ENCODE data around the gene ZMYND8. TPM values are rescaled to one million over a fixed set of nuclear protein-coding genes. Genes with fewer than 3 reads are reported as not detected.
"Not testable (repeated sequence)": the region's sequence is repeated elsewhere in the genome, so short reads cannot be mapped to it uniquely, and the experiment has no call there.

The ZMYND8 gene
- polyA plus RNA-seq (ENCODE audit: insufficient read length in 10 of 10) = 10 to 100 TPM; 12.4 to 22.2 (median 17.6) TPM
- long read RNA-seq, donor 1 = 0 reads
- long read RNA-seq, donor 2 = 0 reads
- long read RNA-seq, donor 3 = 0 reads
- long read RNA-seq, donor 4 = 0 reads
- long read RNA-seq, donor 5 = 0 reads
- long read RNA-seq, donor 6 = 0 reads
- long read RNA-seq, donor 7, partial matches to known transcripts = 0 of 1 reads
- long read RNA-seq, donor 7, other reads (novel, unspliced or antisense) = 0 of 1 reads
- long read RNA-seq, donor 8 = 0 reads
- long read RNA-seq, donor 9 = 0 reads

GRCh38 chr20:47356526-47357295, at the start of gene ZMYND8:
Gene ZMYND8, minus strand, starts transcription at chr20:47356699. Its CDS starts 29 bp downstream, at chr20:47356670.
- peak; percentile 95 to 98 (median 96) for DNase-seq

DNA sequence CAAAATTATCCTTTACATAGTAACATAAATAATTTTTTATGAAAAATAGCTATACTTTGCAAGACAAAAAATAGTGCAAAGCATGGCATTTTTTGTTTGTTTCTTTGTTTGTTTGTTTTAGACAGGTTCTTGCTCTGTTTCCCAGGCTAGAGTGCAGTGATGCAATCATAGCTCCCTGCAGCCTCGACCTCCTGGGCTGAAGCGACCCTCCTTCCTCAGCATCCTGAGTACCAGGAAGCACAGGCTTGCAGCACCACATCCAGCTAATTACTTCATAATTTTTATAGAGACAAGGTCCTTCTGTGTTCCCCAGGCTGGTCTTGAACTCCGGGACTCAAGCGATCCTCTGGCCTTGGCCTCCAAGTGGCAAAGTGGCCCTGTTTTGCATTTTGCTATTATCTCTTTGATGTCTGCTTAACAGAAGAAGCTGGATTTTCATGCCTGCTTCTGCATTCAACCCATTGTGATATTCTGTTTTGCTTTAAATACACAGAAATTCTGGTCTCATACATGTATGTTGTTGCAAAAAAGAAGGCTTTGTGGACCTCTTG, 49.4 kb upstream of the ZMYND8 start:
- DNase-seq = no peak

DNA sequence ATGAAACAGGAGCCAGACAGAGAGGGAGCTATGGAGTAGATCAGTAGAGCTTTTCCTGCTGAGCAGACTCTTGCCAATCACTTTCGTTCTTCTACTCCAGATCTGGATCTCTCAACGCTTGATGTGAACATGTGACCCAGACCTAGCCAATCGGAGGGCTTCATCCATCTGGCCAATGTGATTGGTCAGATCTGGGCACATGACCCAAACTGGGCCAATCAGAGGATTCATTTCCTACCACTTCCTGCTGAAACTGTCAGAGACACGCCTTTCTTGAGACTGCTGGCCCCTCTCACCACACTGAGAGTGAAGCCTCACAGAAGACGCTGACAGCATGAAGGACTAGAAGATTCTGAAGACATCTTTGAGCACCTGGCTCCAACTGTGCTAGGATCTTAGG, 44.2 kb upstream of the ZMYND8 start:
- DNase-seq = no peak

DNA sequence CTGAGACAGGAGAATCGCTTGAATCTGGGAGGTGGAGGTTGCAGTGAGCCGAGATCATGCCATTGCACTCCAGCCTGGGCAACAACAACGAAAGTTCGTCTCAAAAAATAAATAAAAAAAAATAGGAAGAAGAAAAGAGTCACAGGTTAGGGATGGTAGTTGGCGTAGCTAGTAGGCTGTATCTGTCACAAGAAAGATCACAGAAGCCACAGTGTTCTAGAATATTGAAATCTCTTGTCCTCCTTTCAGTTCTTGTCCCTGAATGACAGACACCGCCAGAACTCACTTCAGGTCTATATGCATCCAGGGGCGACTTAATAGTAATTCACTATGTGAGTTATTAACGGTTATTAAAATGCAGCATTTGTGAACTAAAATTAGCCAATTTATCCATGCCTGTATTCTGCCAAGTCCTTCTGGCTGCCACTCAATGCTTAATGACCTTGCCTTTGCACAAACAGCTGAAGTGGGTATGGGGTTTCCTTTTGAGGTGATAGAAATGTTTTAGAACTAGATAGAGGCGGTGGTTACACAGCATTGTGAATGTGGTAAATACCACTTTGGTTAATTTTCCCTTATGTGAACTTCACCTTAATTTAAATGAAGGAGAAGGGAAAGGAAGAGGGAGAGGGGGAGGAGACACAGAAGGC, 41.3 kb upstream of the ZMYND8 start:
- no peak for DNase-seq

GRCh38 chr20:47396762-47397476, 40.4 kb upstream of the ZMYND8 start:
- no peak for DNase-seq

- not testable (repeated sequence) for DNase-seq
Observed at GRCh38 chr20:47393796-47394514, 37.5 kb upstream of the ZMYND8 start.

DNA sequence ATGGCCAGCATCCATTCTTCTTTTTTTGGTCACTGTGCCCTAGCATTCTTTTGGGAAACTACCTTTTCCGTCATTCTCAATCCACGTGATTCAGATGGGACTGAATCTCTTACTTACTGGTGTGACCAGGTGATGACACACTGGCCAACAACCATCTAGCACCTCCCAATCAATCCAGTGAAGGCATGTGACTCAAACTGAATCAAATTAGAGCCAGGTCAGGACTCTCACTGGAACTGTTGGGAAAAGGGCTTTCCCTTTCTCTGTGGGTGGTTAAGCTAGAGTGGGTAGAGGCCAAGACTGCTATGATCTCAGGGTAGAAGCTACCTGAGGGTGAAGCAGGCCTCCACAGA, 36.2 kb upstream of the ZMYND8 start:
- no peak for DNase-seq

DNA sequence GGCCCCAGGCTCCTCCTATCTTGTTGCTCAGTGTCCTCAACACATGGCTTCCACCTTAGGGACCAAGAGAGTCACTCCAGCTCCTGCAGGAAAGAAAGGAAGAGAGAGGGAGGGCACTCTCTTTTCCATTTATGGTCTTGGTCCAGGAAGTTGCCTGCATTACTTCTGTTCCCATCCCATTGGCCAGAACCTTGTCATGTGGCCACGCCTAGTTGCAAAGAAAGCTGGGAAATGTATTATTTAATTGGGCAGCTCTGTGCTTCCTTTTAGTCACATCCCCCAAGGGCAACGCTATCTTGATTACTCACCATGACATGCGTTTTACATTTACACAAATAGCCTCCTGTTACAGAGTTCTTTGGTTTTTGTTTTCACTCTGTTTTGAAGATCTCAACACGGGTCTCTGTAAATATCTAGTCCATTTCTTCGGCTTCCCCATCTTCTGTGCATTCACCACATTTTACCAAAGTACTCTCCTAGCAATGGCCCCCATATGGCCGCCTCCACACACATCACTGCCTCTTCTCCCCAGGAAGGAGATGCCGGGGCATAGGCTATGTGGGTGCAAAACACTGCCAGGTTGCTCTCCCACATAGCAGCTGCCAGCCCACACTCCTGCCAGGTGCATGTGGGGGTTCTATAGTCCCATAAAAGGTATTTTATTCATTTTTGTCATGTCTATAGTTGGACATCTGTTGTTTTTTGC, 35.7 kb upstream of the ZMYND8 start:
- DNase-seq = peak in 1 of 3 donors; percentile 86

DNA sequence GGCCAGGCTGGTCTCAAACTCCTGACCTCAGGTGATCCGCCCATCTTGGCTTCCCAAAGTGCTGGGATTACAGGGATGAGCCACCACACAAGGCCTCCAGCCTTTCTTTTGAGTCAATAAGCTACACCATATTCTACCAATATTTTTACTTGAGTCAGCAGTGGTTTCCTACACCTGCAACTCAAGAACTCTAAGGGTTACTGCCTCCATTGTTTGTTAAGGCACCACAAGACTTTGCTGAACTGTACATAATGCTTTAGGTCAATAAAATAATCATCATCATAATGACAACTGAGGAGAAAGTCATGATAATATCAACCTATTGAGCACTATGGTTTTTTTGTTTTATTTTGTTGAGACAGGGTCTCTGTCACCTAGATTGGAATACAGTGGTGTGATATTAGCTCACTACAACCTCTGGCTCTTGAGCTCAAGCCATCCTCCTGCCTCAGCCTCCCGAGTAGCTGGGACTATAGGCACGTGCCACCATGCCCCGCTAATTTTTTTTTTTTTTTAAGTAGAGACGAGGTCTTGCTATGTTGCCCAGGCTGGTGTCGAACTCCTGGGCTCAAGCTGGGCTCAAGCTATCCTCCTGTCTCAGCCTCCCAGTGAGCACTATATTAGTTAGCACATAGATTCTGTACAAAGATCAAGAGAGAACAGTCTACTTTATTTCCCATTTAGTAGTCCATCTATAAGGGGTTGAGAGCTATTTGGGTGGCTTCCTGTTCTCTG, 34.9 kb upstream of the ZMYND8 start:
- DNase-seq = no peak

DNA sequence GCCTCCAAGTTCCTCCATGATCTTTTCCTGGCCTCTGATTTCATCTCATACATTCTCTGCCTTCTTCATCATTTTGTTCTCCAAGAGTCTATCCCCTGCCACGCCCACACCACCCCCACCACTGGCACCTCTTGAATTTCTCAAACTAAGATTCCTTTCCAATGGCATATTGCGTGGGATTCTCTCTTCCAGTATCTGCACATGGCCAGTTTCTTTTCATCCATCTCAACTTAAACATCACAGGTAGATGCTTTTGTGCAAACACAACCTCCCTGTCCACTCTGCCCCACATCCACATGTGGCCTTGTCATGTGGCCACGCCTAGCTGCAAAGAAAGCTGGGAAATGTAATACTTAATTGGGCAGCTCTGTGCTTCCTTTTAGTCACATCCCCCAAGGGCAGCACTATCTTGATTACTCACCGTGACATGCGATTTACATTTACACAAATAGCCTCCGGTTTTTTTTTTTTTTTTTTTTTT, 33.4 kb upstream of the ZMYND8 start:
- DNase-seq = no peak

DNA sequence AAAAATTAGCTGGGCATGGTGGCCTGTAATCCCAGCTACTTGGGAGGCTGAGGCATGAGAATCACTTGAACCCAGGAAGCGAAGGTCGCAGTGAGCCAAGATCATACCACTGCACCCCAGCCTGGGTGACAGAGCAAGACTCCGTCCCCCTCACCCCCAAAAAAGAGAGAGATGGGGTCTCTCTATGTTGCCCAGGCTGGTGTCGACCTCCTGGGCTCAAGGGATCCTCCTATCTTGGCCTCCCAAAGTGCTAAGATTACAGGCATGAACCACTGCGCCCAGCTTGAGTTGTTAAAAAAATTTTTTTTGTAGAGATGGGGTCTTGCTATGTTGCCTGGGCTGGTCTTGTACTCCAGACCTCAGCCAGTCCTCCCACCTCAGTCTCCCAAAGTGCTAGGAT, 29.5 kb upstream of the ZMYND8 start:
- DNase-seq = not testable (repeated sequence)

- DNase-seq = peak in 1 of 3 donors; percentile 30
Observed at GRCh38 chr20:47382746-47383415, 26.4 kb upstream of the ZMYND8 start.

GRCh38 chr20:47380481-47380880, 24.0 kb upstream of the ZMYND8 start:
- no peak for DNase-seq

DNA sequence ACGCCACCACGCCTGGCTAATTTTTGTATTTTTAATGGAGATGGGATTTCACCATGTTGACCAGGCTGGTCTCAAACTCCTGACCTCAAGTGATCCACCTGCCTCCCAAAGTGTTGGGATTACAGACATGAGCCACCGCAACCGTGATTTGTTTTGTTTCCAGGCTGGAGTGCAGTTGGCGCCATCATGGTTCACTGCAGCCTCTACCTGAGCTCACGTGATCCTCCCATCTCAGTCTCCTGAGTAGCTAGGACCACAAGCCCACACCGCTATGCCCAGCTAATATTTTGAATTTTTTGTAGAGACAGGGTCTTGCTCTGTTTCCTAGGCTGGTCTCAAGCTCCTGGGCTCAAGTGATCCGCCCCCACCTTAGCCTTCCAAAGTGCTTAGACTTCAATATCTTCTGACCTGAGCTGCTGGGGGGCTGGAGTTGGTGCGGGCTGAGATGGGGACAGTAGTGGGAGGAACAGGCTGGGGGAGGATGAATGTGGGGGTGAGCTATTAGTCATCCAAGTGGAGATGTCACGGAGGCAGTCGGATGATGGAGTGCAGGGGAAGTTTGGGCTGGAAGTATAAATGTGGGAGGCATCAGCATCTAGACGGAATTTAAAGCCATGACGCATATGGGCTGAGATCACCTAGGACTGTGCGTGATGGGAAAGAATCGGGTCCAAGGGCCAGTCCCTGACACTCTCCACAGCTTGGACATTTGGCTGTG, 23.1 kb upstream of the ZMYND8 start:
- DNase-seq = peak in 1 of 3 donors; percentile 68

DNA sequence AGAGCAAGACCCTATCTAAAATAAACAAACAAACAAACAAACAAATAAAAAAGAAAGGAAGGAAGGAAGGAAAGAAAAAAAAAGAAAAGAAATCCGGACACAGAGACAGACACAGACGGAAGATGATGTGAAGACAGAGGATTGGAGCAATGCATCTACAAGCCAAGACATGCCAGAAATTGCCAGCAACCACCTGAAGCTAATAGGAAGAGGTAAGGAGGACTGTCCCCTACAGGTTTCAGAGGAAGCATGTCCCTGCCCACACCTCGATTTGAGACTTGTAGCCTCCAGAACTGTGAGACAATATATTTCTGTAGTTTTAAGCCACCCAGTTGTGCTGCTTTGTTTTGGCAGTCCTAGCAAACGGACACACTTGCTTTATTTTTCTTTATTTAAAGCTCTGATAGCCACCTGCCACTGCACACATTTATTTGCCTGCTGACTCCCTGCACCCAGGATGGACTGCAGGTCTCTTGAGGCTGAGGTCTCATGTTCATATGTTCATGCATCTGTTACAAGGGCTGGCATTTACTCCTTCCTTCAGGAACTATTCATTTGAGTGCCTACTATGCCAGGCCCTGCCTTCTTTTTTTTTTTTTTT, 20.7 kb upstream of the ZMYND8 start:
- no peak for DNase-seq

GRCh38 chr20:47376096-47376643, 19.7 kb upstream of the ZMYND8 start:
- not testable (repeated sequence) for DNase-seq

DNA sequence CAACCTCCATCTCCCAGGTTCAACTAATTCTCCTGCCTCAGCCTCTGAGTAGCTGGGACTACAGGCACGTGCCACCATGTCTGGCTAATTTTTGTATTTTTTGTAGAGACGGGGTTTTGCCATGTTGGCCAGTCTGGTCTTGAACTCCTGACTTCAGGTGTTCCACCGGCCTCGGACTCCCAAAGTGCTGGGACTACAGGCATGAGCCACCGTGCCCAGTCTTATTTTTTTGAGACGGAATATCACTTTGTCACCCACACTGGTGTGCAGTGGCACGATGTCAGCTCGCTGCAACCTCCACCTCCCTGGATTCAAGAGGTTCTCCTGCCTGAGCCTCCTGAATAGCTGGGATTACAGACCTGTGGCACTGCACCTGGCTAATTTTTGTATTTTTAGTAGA, 17.6 kb upstream of the ZMYND8 start:
- DNase-seq = not testable (repeated sequence)

Measured in muscle of back (tissue), 13 donors.